ENCODE data around the gene BTG2.
A peak's percentile ranks its signal among the peaks of the same experiment; 100 is the strongest.
"Not testable (repeated sequence)": the region's sequence is repeated elsewhere in the genome, so short reads cannot be mapped to it uniquely, and the experiment has no call there.

Gene BTG2

GRCh38 chr1:203304919-203305808 lies at the start of gene BTG2:
Gene BTG2, plus strand, starts transcription at chr1:203305519. Its CDS starts 88 bp downstream, at chr1:203305607.
- DNase-seq = peak; percentile 87

GRCh38 chr1:203256636-203257035 lies 48.7 kb upstream of the BTG2 start:
- not testable (repeated sequence) for DNase-seq

- DNase-seq = no peak
Measured at GRCh38 chr1:203263496-203263895, 41.8 kb upstream of the BTG2 start.

- peak; percentile 19 for DNase-seq
Measured at GRCh38 chr1:203264052-203264501, 41.2 kb upstream of the BTG2 start.

GRCh38 chr1:203265541-203265940 lies 39.8 kb upstream of the BTG2 start:
- DNase-seq = no peak

GRCh38 chr1:203266140-203266539 lies 39.2 kb upstream of the BTG2 start:
- not testable (repeated sequence) for DNase-seq

GRCh38 chr1:203267347-203267846 lies 37.9 kb upstream of the BTG2 start:
- peak; percentile 82 for DNase-seq

GRCh38 chr1:203267912-203268311 lies 37.4 kb upstream of the BTG2 start:
- no peak for DNase-seq

- peak; percentile 60 for DNase-seq
Measured at GRCh38 chr1:203268901-203269653, 36.2 kb upstream of the BTG2 start.

- no peak for DNase-seq
Measured at GRCh38 chr1:203269654-203270020, 35.7 kb upstream of the BTG2 start.

- DNase-seq = no peak
Measured at GRCh38 chr1:203270448-203270847, 34.9 kb upstream of the BTG2 start.

- peak; percentile 59 for DNase-seq
Measured at GRCh38 chr1:203271018-203271743, 34.1 kb upstream of the BTG2 start.

GRCh38 chr1:203271962-203272632 lies 33.2 kb upstream of the BTG2 start:
- no peak for DNase-seq

GRCh38 chr1:203272633-203273205 lies 32.6 kb upstream of the BTG2 start:
- no peak for DNase-seq

GRCh38 chr1:203273206-203273868 lies 32.0 kb upstream of the BTG2 start:
- peak; percentile 79 for DNase-seq

GRCh38 chr1:203273869-203274602 lies 31.3 kb upstream of the BTG2 start:
- DNase-seq = no peak

GRCh38 chr1:203274603-203275381 lies 30.5 kb upstream of the BTG2 start:
- DNase-seq = no peak

- no peak for DNase-seq
Measured at GRCh38 chr1:203275656-203276272, 29.6 kb upstream of the BTG2 start.

- no peak for DNase-seq
Measured at GRCh38 chr1:203276408-203276807, 28.9 kb upstream of the BTG2 start.

Measured in fibroblast of skin of right biceps (primary cell).